Activated T-cell treated with anti-CD3 and anti-CD28 coated beads, Interleukin-2, amount 50 U/mL, for 24 hours (primary cell): Measurements from ENCODE around the gene NME1.
"Not testable (repeated sequence)": the region's sequence is repeated elsewhere in the genome, so short reads cannot be mapped to it uniquely, and the experiment has no call there.

Experiments
- DNase-seq: peaks from one replicate; pipeline ENCODE4 v3.0.0-alpha.2; 2020
- H3K27ac Mint-ChIP-seq: 2 replicates; pipeline ENCODE4 v1.8.0; 2020; ENCODE audit warnings: mild to moderate bottlenecking, mixed read lengths
- H3K27me3 Mint-ChIP-seq: 2 replicates; pipeline ENCODE4 v1.8.0; 2020; ENCODE audit warnings: mixed read lengths
- H3K36me3 Mint-ChIP-seq: 2 replicates; pipeline ENCODE4 v1.8.0; 2020; ENCODE audit warnings: low read depth, mixed read lengths
- H3K4me1 Mint-ChIP-seq: 2 replicates; pipeline ENCODE4 v1.8.0; 2020; ENCODE audit warnings: low read depth, mixed read lengths
- H3K4me3 Mint-ChIP-seq: 2 replicates; pipeline ENCODE4 v1.8.0; 2020; ENCODE audit warnings: mild to moderate bottlenecking, moderate library complexity, mixed read lengths
- H3K9me3 Mint-ChIP-seq: 2 replicates; pipeline ENCODE4 v1.8.0; 2020; ENCODE audit warnings: mixed read lengths

Gene NME1

DNA sequence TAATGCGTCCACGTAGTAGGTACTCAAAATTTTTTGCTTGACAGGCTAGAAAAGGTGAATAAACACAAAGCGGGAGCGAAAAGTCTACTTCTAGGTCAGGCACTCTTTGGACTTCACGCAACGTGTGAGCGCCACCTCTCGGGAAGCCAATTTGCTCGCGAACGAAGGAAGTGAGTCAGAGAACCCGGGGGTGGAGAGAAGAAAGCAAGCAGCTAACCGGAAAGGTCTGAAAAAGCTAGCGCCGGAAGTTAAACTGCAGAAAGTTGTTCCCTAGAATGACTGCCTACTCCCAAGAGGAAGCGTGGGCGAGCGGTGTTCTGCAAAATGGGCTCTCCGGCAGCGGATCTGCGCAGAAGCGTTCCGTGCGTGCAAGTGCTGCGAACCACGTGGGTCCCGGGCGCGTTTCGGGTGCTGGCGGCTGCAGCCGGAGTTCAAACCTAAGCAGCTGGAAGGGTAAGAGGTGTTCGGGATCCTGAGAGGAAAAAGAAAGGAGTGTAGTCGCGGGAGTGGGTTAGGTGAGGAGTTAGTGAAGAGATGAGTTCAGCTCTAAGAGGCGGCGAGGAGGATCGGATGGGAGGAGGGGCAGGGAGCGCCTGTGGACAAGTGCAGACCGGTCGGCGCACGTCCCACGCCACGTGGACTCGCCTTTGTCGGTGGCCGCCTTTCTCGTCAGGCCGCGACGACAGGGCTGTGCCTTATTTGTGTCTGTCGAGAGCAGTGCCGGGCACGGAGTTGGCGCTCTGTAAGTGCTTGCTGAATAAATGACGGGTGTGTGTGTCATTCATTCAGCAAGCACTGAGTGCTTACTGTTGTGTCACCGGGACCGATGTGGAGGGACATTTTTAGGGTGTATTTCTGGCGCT lies at the start of gene NME1:
NME1 (plus strand) TSS at position 350 of the 863 bp plus-strand sequence. CDS start 2,096 bp downstream, outside the sequence.
- Mint-ChIP-seq H3K27ac (no peak within 1 kb of the TSS), H3K9me3 (no peaks in the 10 kb centered on the region), H3K27me3 (no peaks in the 10 kb centered on the region), H3K4me1 (peaks cover 26% of the 10 kb centered on the region), H3K4me3 (no peak within 1 kb of the TSS), H3K36me3 (no peaks in the 10 kb centered on the region)
- peak; percentile 100 for DNase-seq

DNA sequence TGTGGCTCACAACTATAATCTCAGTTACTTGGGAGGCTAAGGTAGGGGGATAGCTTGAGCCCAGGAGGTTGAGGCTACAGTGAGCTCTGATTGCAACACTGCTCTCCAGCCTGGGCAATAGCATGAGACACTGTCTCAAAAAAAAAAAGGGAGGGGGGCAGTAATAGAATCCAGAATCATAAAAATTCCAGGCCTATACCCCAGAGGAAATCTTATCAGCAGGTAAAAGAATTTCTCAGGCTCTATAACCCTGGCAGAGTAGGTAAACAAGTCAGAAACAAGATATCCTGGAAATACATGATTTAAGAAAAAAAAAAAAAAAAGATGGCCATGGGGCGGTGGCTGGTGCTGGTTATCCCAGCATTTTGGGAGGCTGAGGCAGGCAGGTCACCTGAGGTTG lies 45.6 kb upstream of the NME1 start:
- no peak overlapping the region for H3K27ac Mint-ChIP-seq
- peaks cover 22% of the 10 kb centered on the region for H3K36me3 Mint-ChIP-seq
- no peaks in the 10 kb centered on the region for H3K27me3 Mint-ChIP-seq
- no peak overlapping the region for H3K4me3 Mint-ChIP-seq
- no peak for DNase-seq
- H3K4me1 Mint-ChIP-seq, result peaks cover 20% of the 10 kb centered on the region
- H3K9me3 Mint-ChIP-seq, result no peaks in the 10 kb centered on the region

DNA sequence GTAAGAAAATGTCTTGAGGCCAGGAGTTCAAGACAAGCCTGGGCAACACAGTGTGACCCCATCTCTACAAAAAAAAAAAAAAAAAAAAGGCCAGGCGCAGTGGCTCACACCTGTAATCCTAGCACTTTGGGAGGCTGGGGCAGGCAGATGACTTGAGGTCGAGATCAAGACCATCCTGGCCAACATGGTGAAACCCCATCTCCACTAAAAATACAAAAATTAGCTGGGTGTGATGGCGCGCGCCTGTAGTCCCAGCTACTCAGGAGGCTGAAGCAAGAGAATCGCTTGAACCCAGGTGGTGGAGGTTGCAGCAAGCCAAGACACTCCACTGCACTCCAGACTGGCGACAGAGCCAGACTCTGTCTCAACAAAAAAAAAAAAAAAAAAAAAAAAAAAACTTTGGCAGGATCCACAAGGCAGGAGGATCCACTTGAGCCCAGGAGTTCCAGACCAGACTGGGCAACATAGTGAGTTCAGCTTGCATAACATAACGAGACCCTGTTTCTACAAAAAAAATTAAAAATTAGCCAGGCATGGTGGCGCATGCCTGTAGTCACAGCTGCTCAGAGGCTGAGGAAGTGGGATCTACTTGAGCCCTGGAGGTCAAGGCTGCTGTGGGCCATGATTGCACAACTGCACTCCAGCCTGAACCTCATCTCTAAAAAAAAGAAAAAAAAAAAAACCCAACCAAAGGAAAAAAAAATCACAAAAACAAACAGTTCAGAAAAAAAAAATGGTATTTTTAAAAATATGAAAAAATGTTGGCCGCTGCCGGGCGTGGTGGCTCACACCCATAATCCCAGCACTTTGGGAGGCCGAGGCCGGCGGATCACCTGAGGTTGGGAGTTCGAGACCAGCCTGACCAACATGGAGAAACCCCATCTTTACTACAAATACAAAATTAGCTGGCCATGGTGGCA lies 40.8 kb upstream of the NME1 start:
- not testable (repeated sequence) for H3K27me3 Mint-ChIP-seq

DNA sequence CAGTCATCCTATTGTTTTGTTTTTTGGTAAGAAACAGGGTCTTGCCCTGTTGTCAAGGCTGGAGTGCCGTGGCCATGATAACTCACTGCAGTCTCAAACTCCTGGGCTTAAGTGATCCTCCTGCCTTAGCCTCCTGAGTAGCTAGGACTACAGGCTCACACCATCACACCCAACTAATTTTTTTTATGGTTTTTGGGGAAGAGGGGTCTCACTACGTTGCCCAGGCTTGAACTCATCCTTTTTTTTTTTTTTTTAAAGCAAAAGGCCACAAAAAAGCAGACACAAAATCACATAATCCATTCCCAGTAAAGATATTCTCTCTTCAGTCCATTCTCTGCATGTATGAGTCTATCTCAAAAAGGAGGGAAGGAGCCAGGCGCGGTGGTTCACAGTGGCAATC lies 38.2 kb upstream of the NME1 start:
- no peaks in the 10 kb centered on the region for H3K9me3 Mint-ChIP-seq
- no peak for DNase-seq
- peaks cover 34% of the 10 kb centered on the region for H3K36me3 Mint-ChIP-seq
- H3K27ac Mint-ChIP-seq, result no peak overlapping the region
- H3K4me1 Mint-ChIP-seq, result peaks cover 54% of the 10 kb centered on the region
- no peak overlapping the region for H3K4me3 Mint-ChIP-seq
- no peaks in the 10 kb centered on the region for H3K27me3 Mint-ChIP-seq

More for the DNA sequence above, 40.8 kb upstream of the NME1 start:
- not testable (repeated sequence) for DNase-seq, H3K9me3 Mint-ChIP-seq, H3K4me3 Mint-ChIP-seq, H3K27ac Mint-ChIP-seq
- Mint-ChIP-seq H3K36me3 (peaks cover 22% of the 10 kb centered on the region), H3K4me1 (peaks cover 33% of the 10 kb centered on the region)

DNA sequence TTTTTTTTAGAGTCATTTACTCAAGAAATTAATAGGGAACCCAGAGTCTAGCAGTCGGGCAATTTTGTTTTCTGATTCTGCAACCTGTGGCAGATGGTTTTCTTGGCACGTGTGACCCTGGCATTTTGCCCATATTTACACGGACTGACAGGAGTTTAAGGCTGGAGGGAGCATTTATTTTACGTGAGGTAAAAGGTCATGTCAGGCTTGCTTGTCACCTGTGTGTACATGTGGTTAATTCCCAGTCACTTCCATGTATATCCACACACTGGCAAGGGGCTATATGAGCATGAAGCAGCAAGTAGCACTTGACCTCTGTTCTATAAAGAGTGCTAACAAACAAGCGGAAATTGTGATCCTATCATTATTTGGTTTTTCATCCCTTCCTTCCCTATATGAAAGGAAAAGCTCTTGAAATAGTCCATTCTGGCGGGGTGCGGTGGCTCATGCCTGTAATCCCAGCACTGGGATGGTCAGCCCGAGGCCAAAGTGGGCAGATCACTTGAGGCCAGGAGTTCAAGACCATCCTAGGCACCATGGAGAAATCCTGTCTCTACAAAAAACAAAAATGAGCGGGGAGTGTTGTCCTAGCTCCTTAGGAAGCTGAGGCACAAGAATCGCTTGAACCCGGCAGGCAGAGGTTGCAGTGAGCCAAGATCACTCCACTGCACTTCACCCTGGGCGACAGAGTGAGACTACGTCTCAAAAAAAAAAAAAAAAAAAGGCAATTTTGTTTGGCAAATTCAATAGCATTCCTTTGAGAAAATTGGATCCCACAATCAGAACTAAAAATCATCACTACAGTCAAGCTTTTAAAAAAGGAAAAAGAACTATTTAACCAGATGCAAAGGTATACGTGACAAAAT lies 34.8 kb upstream of the NME1 start:
- DNase-seq, result no peak
- H3K27me3 Mint-ChIP-seq, result no peaks in the 10 kb centered on the region
- no peaks in the 10 kb centered on the region for H3K9me3 Mint-ChIP-seq
- peaks cover 32% of the 10 kb centered on the region for H3K36me3 Mint-ChIP-seq
- peak overlapping the region; percentile 90 for H3K4me3 Mint-ChIP-seq
- peaks cover 66% of the 10 kb centered on the region for H3K4me1 Mint-ChIP-seq
- H3K27ac Mint-ChIP-seq, result peak overlapping the region; percentile 11

DNA sequence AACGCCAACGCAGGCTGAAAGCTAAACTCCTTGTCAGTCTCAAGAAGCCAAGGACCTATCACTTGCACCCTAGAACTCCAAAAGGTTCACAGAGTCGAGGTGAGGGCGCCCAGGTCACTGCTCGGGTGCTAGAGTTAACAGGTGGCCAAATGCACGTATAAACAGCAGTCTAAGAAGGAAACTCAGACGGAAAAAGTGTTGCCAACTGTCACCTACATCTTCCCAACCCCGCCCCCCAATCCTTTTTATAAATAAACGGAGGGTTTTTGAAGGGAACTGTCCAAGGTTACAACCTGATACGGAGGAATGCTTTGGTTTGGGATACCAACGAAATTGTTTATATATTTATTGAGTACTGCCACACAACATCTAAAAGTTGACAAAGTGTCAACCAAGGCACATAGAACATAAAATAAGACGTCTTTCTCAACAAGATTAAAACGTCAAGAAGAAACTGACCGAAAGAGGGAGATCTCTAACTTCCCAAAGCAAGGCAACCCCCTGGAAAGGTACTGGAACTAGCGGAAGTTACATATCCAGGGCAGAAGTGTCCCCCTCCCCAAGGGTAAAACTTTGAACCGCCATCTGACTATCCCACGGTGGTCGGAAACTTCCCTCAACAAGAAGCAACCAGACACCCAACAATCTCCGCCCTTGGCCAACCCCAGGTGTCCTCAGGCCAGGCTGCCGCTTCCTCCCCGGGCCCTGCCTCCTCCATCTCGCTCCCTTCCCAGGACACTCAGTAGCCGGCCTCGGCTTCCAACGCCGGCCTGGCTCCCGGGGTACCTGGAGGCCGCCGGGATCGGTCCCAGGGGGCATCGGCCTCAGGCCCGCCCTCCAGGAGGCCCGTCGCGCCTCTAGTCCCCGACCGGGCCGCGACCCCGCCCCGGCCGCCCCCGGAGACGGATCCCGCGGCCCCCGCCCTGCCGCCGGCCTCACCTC lies 33.7 kb upstream of the NME1 start:
- Mint-ChIP-seq H3K9me3 (no peaks in the 10 kb centered on the region), H3K4me3 (peak overlapping the region; percentile 90), H3K36me3 (peaks cover 32% of the 10 kb centered on the region), H3K27me3 (no peaks in the 10 kb centered on the region), H3K4me1 (peaks cover 66% of the 10 kb centered on the region), H3K27ac (peak overlapping the region; percentile 97)
- peak; percentile 63 for DNase-seq

DNA sequence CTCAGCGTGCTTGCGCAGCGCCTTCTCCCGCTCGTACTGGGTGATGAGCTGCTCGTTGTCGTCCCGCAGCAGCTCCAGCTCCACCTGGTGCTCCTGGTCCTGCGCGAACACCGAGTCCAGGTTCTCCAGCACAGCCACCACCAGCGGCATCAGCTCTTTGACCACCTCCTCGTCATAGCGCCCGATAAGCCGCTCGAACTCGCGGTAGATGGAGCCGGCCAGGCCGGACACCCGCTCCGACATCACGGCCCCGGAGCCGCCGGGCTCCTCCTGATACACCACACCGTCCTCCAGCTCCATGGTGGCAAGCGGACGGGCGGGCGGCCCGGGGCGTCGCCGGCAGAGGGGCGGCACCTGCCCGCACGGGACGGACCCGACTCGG lies 33.0 kb upstream of the NME1 start:
- no peaks in the 10 kb centered on the region for H3K27me3 Mint-ChIP-seq
- no peak for DNase-seq
- peaks cover 61% of the 10 kb centered on the region for H3K4me1 Mint-ChIP-seq
- peak overlapping the region; percentile 90 for H3K4me3 Mint-ChIP-seq
- H3K9me3 Mint-ChIP-seq, result no peaks in the 10 kb centered on the region
- H3K27ac Mint-ChIP-seq, result peak overlapping the region; percentile 97
- H3K36me3 Mint-ChIP-seq, result peaks cover 29% of the 10 kb centered on the region

DNA sequence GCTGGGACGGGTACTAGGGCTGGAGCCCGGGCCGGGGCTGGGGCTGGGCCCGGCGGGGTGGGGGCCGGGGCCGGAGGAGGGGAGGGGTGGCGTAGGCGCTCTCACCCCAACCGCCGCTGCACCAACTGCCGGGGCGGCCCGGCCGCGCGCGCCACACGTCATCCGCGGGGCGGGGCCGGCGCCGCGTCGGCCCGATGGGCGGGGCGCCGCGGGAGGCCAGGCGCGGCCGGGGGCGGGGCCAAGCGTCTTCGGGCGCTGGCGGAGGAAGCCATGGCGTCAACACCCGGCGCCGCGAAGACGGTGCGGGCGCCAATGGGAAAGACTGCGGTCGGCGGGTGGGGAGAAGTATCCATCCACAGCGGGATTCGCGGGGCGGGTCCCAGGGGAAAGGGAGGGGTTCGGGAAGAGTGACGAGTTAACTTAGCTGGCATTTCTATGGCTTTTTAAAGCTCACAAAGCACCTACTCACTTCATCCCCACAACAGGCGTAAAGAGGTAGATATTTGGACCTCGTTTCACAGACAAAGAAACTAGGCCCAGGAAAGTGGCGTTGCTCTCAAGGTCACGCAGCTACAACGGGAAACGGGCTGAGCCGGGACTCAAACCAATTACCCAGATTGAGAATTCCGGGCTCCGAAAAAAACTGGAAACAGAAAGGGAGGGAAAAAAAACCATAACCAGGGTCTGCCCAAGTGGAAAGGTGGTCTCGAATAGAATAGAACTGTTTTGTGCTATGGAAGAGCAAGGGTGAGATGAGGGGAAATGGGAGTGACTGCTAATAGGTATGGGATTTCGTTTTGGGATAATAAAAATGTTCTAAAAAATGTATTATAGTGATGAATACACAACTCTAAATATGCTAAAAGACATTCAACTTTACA lies 32.4 kb upstream of the NME1 start, which contains the start of gene SPAG9:
SPAG9 (minus strand) TSS at position 130 of the 881 bp plus-strand sequence. CDS start 212 bp downstream, outside the sequence.
- H3K9me3 Mint-ChIP-seq, result no peaks in the 10 kb centered on the region
- peak; percentile 93 for DNase-seq
- peak within 1 kb of the TSS; percentile 90 for H3K4me3 Mint-ChIP-seq
- H3K27ac Mint-ChIP-seq, result peak within 1 kb of the TSS; percentile 100
- peaks cover 25% of the 10 kb centered on the region for H3K36me3 Mint-ChIP-seq
- H3K4me1 Mint-ChIP-seq, result peaks cover 56% of the 10 kb centered on the region
- no peaks in the 10 kb centered on the region for H3K27me3 Mint-ChIP-seq

DNA sequence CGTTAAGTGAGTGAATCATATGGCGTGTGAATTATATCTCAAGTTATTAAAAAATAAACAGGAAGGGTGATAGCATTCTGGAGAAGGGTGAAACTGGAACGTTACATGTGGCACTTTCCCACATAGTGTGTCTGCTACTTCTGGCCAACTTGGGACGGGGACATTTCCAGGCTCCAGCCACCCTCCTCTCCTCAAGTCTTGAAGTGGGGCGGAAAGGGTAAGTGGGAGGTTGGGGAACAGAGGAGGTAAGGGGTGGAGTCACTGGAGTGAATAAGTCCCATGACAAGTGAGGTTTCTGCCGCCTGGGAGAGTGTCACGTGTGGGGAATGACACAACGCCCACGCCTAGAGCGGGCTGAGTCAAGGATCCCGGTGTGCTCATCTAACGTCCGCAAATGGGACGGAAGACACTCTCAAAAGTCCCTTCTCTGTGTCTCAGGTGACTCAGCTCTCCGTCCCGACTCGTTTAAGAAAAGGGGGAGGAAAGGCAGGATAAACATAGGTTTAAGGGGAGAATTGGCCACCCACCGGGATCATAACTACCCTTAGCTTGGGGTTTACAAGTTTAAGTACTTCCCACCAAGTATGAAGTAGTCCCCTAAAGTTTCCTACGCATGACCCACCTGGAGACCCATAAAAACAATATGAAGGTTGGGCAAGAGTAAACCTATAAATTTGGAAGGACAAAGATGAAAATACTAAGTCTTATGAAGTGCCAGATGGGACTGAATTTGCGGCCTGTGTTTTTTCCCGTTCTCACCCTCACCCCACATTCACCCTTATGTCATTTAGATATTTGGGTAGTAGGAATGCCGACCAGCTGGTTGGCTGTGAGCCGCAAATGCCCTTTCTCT lies 31.5 kb upstream of the NME1 start:
- H3K27me3 Mint-ChIP-seq, result no peaks in the 10 kb centered on the region
- peaks cover 47% of the 10 kb centered on the region for H3K4me1 Mint-ChIP-seq
- peak overlapping the region; percentile 90 for H3K4me3 Mint-ChIP-seq
- H3K9me3 Mint-ChIP-seq, result no peaks in the 10 kb centered on the region
- H3K27ac Mint-ChIP-seq, result peak overlapping the region; percentile 100
- DNase-seq, result peak; percentile 88
- H3K36me3 Mint-ChIP-seq, result peaks cover 21% of the 10 kb centered on the region

DNA sequence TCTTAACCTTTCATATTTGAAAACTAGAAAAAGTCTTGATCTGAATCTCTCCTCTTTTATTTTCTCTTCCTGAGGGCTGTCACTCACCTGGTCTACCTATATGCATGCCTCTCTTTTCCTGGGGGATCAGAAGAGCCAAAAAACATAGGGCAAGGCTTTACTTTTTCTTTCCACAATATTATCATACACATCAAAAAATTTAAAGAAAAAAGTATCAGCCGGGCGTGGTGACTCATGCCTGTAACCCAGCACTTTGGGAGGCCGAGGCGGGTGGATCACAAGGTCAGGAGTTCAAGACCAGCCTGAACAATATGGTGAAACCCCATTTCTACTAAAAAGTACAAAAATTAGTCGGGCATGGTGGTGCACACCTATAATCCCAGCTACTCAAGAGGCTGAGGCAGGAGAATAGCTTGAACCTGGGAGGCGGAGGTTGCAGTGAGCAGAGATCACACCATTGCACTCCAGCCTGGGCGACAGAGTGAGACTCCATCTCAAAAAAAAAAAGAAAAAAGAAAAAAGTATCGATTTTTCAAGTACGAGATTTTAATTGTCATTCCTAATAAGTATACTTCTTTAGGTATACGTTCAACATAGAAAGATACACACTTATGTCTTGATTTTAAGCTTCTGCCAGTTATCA lies 30.8 kb upstream of the NME1 start:
- H3K9me3 Mint-ChIP-seq, result not testable (repeated sequence)

DNA sequence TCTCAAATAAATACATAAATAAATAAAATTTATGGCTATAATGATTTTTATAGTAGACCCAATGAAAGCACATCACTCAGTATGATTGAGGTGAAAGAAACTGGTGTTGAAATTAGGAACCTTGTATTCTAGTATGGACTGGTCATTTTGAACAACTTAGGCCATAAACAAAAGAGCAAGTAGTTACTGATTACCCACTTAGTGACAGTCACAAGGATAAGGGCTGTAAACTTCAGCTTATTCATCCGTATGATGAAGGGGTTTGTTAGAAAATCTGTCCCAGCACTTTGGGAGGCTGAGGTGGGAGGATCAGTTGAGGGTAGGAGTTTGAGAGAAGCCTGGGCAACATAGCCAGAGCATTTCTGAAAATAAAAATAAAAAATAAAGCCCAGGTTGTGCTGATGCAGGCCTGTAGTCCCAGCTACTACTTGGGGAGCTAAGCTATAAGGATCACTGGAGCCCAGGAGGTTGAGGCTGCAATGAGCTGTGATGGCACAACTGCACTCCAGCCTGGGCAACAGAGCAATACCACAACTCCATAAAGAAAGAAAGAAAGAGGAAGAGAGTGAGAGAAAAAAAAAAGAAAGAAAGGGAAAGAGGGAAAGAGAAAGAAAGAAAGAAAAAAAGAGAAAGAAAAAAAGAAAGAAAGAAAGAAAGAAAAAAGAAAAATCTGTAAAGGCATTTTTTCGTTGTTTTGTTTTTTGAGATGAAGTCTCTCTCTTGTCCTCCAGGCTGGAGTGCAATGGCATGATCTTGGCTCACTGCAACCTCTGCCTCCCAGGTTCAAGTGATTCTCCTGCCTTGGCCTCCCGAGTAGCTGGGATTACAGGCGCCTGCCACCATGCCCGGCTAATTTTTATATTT lies 28.5 kb upstream of the NME1 start:
- Mint-ChIP-seq H3K4me3 (no peak overlapping the region), H3K27ac (no peak overlapping the region), H3K36me3 (peaks cover 9% of the 10 kb centered on the region), H3K27me3 (no peaks in the 10 kb centered on the region), H3K4me1 (peaks cover 22% of the 10 kb centered on the region), H3K9me3 (no peaks in the 10 kb centered on the region)
- no peak for DNase-seq

More for the DNA sequence above, 30.8 kb upstream of the NME1 start:
- DNase-seq, result peak; percentile 32
- peaks cover 19% of the 10 kb centered on the region for H3K36me3 Mint-ChIP-seq
- peak overlapping the region; percentile 100 for H3K27ac Mint-ChIP-seq
- H3K4me1 Mint-ChIP-seq, result peaks cover 39% of the 10 kb centered on the region
- H3K27me3 Mint-ChIP-seq, result not testable (repeated sequence)
- peak overlapping the region; percentile 90 for H3K4me3 Mint-ChIP-seq
